K562 (cell line): ENCODE data around the gene KCNG4. TPM values are rescaled to one million over a fixed set of nuclear protein-coding genes. Genes with fewer than 3 reads are reported as not detected.
A peak's percentile ranks its signal among the peaks of the same experiment; 100 is the strongest.

Experiments
- CBX1 ChIP-seq: sonication (generic); IDR thresholded peaks from 2 replicates; pipeline ENCODE4 v1.6.1; 2016; ENCODE audit warnings: antibody characterized with exemption, low read depth, mild to moderate bottlenecking
- MCM5 ChIP-seq: fragments of 450-650 bp; IDR thresholded peaks from 2 replicates; pipeline ENCODE4 v1.6.1; 2016; ENCODE audit warnings: low read depth
- PPARD ChIP-seq: fragments of 250-450 bp; sonication (Bioruptor Pico); IDR thresholded peaks from 2 replicates; pipeline ENCODE4 v1.8.0; 2022; ENCODE audit warnings: inconsistent platforms, mild to moderate bottlenecking, moderate library complexity
- RERE ChIP-seq: sonication (generic); formaldehyde crosslinking; IDR thresholded peaks from 2 replicates; pipeline ENCODE4 v1.8.0; 2023; ENCODE audit warnings: missing genetic modification reagents, mild to moderate bottlenecking, borderline replicate concordance
- REST ChIP-seq, 2 experiments: fragments of 450-650 bp; formaldehyde crosslinking in 1 of 2; IDR thresholded peaks; 2 replicates each; pipeline versions ENCODE4 v1.4.0 to v1.6.1; 2014 to 2020; ENCODE audit warnings: mild to moderate bottlenecking in 2 of 2, borderline replicate concordance in 1 of 2, low read depth in 1 of 2
- SMARCE1 ChIP-seq: fragments of 450-650 bp; IDR thresholded peaks from 2 replicates; pipeline ENCODE4 v1.7.1; 2016; ENCODE audit warnings: mild to moderate bottlenecking
- THAP7 ChIP-seq: fragments of 250-450 bp; sonication (Bioruptor Pico); IDR thresholded peaks from 2 replicates; pipeline ENCODE4 v1.5.0; 2021
- TOE1 ChIP-seq, 2 experiments: fragments of 450-650 bp in 1 of 2; sonication (generic) in 1 of 2; formaldehyde crosslinking in 1 of 2; IDR thresholded peaks; 2 replicates each; pipeline versions ENCODE4 v1.7.1 to v1.8.0; 2016 to 2022; ENCODE audit warnings: borderline replicate concordance in 2 of 2, mild to moderate bottlenecking in 2 of 2, antibody characterized with exemption in 1 of 2, inconsistent platforms in 1 of 2, low read depth in 1 of 2, missing genetic modification reagents in 1 of 2, moderate library complexity in 1 of 2
- U2AF1 ChIP-seq: fragments of 200-400 bp; formaldehyde crosslinking; optimal IDR thresholded peaks from 2 replicates; pipeline ENCODE3; 2017; ENCODE audit warnings: mild to moderate bottlenecking, low read depth, low read length, moderate library complexity
- YBX1 ChIP-seq: fragments of 450-650 bp; IDR thresholded peaks from 2 replicates; pipeline ENCODE4 v1.7.1; 2016; ENCODE audit warnings: mild to moderate bottlenecking
- ZBED1 ChIP-seq: IDR thresholded peaks from 2 replicates; pipeline ENCODE4 v1.6.1; 2014
- ZNF184 ChIP-seq: sonication (generic); formaldehyde crosslinking; IDR thresholded peaks from 2 replicates; pipeline ENCODE4 v1.5.0; 2020; ENCODE audit warnings: missing genetic modification reagents
- ZNF41 ChIP-seq: fragments of 250-450 bp; sonication (Bioruptor Pico); conservative IDR thresholded peaks from 2 replicates; pipeline ENCODE4 v1.4.0; 2020; ENCODE audit warnings: mild to moderate bottlenecking
- ZNF431 ChIP-seq: sonication (generic); formaldehyde crosslinking; IDR thresholded peaks from 2 replicates; pipeline ENCODE4 v1.8.0; 2022; ENCODE audit warnings: mild to moderate bottlenecking, missing genetic modification reagents
- polyA plus RNA-seq, 8 experiments: library from polyadenylated mRNA; depleted of rRNA in 4 of 8; stranded (reverse) in 5 of 8; unstranded in 3 of 8; fragments of >200 nt; fragmentation: Nextera tagmentation in 2 of 8; fragmentation: Illumina TruSeq in 1 of 8; extraction: Ambion mirVana in 2 of 8; extraction: Trizol in 1 of 8; gene quantifications; 2 replicates each; pipeline versions ENCODE4 v1.2.1 to v1.2.3, GENCODE V29; 2011 to 2014; ENCODE audit warnings: inconsistent platforms in 1 of 8, missing spikeins in 1 of 8
- total RNA-seq, 7 experiments: library from RNA; depleted of rRNA in 6 of 7; stranded (reverse); fragments of >200 nt in 6 of 7; fragmentation: Illumina TruSeq in 2 of 7; extraction: Trizol in 2 of 7; gene quantifications; 2 replicates each; pipeline versions ENCODE4 v1.2.1 to v1.2.3, GENCODE V29; 2011 to 2021; ENCODE audit warnings: low replicate concordance in 1 of 7

Gene KCNG4
- total and polyA plus RNA-seq, 9 of the 15 experiments (the other 6 are each of a cell fraction or from before 2014, with no cell fraction given), result not detected

GRCh38 chr16:84228256-84228838 lies 11.5 kb downstream of the KCNG4 start (continued):
- TF ChIP-seq RERE (CRISPR knock-in tag) (no peak), ZNF184 (no peak), ZBED1 (no peak), YBX1 (no peak), THAP7 (CRISPR knock-in tag) (no peak), REST (IDR thresholded peaks at IDR 0.05; ENCODE audit: borderline replicate concordance) (peak; percentile 78), REST (CRISPR knock-in tag; IDR thresholded peaks at IDR 0.05; ENCODE audit: low read depth) (no peak), TOE1 (IDR thresholded peaks at IDR 0.05; ENCODE audit: borderline replicate concordance) (0 out of 2 replicates have a peak, but pooled peaks have one; percentile 34), TOE1 (CRISPR knock-in tag; IDR thresholded peaks at IDR 0.05; ENCODE audit: borderline replicate concordance, low read depth) (no peak), ZNF431 (CRISPR knock-in tag) (no peak), SMARCE1 (peak; percentile 84), PPARD (CRISPR knock-in tag) (no peak), CBX1 (no peak), U2AF1 (no peak), ZNF41 (CRISPR knock-in tag) (no peak), MCM5 (no peak)
